Measurements from ENCODE around the gene FZD2.
"Not testable (repeated sequence)": the region's sequence is repeated elsewhere in the genome, so short reads cannot be mapped to it uniquely, and the experiment has no call there.

FZD2 gene

GRCh38 chr17:44568311-44568944 lies 11.1 kb downstream of the FZD2 start:
- H2AK5ac ChIP-seq (ENCODE audit: low read length, severe bottlenecking), result peak overlapping the region; percentile 72
- H3K4me1 ChIP-seq (ENCODE audit: control insufficient read depth, insufficient read depth, low read depth, low read length); H2BK15ac ChIP-seq (ENCODE audit: low read depth, poor library complexity, severe bottlenecking); H3K4me2 ChIP-seq (ENCODE audit: low read length, poor library complexity, severe bottlenecking); H3K23ac ChIP-seq (ENCODE audit: low read length in 2 of 2); H3K4me3 ChIP-seq (ENCODE audit: insufficient read depth in 1 of 2, low read depth in 1 of 2, low read length in 2 of 2); H3K27me3 ChIP-seq (ENCODE audit: control insufficient read depth in 1 of 2, insufficient read depth in 1 of 2, low read length in 2 of 2); H2BK5ac ChIP-seq (ENCODE audit: low read depth, low read length, poor library complexity, severe bottlenecking); H2BK120ac ChIP-seq (ENCODE audit: low read depth, low read length); H3K18ac ChIP-seq (ENCODE audit: low read depth in 1 of 2, low read length in 2 of 2); H4K8ac ChIP-seq (ENCODE audit: low read length); H3K36me3 ChIP-seq (ENCODE audit: control insufficient read depth in 1 of 2, insufficient read depth in 2 of 2, low read depth in 1 of 2, low read length in 2 of 2); H4K91ac ChIP-seq (ENCODE audit: low read length); H2BK12ac ChIP-seq (ENCODE audit: low read length in 2 of 2); H3K14ac ChIP-seq (ENCODE audit: low read length in 2 of 2); H3K9ac ChIP-seq (ENCODE audit: low read length); H3K79me1 ChIP-seq (replicated peaks; ENCODE audit: low read length, poor library complexity, severe bottlenecking); H3K4ac ChIP-seq (ENCODE audit: low read depth in 1 of 2, low read length in 2 of 2); DNase-seq; H3K27ac ChIP-seq (ENCODE audit: low read length, poor library complexity, severe bottlenecking); H3K9me3 ChIP-seq (ENCODE audit: control insufficient read depth, low read length); H2AFZ ChIP-seq (ENCODE audit: low read depth, low read length): not testable (repeated sequence)
- WGBS, result 98% methylated on average over 16 of the region's 23 CpGs

DNA sequence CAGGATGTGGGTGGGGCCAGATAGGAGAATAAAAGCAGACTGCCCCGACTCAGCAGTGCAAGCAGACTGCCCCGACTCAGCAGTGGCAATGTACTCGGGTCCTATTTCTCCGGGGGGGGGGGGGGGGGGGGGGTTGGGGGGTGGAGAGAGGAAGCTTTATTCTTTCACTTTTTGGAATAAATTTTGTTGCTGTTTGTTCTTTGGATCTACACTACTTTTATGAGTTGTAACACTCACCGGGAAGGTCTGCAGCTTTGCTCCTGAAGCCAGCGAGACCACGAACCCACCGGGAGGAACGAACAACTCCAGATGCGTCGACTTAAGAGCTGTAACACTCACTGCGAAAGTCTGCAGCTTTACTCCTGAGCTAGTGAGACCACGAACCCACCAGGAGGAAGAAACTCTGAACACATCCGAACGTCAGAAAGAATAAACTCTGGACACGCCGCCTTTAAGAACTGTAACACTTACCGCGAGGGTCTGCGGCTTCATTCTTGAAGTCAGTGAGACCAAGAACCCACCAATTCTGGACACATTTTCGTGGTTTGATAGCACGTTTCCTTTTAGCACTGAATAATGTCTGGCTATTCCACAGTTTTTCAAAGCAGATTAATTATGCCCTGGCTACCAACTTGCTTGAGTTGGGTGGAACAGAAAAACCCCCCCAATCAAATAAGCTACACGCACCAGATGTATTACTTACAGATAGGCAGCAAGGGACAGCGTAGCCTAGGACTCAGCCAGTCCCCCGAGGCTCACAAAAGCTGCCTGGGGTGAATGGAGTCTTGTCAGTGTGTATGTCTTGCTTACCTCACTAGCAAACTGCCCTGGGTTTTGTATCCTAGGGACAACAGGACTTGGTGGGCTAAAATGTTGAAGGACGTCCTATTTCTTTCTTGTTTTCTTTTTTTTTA lies 11.9 kb downstream of the FZD2 start:
- 68% methylated on average over 22 of the region's 26 CpGs for WGBS
- Histone ChIP-seq H3K27me3 (ENCODE audit: control insufficient read depth in 1 of 2, insufficient read depth in 1 of 2, low read length in 2 of 2) (peaks cover 0 to 6% of the 10 kb centered on the region in 2 experiments), H3K9ac (ENCODE audit: low read length) (peak overlapping the region; percentile 49), H3K36me3 (ENCODE audit: control insufficient read depth in 1 of 2, insufficient read depth in 2 of 2, low read depth in 1 of 2, low read length in 2 of 2) (no peaks in the 10 kb centered on the region), H4K8ac (ENCODE audit: low read length) (no peak overlapping the region), H3K4me2 (ENCODE audit: low read length, poor library complexity, severe bottlenecking) (no peak overlapping the region), H3K79me1 (replicated peaks; ENCODE audit: low read length, poor library complexity, severe bottlenecking) (peaks cover 10% of the 10 kb centered on the region), H3K4ac (ENCODE audit: low read depth in 1 of 2, low read length in 2 of 2) (no peak overlapping the region), H3K18ac (ENCODE audit: low read depth in 1 of 2, low read length in 2 of 2) (peak overlapping the region in 1 of 2 experiments; percentile 29), H3K4me3 (ENCODE audit: insufficient read depth in 1 of 2, low read depth in 1 of 2, low read length in 2 of 2) (peak overlapping the region in 1 of 2 experiments; percentile 29), H3K23ac (ENCODE audit: low read length in 2 of 2) (no peak overlapping the region), H2BK120ac (ENCODE audit: low read depth, low read length) (no peak overlapping the region), H3K4me1 (ENCODE audit: control insufficient read depth, insufficient read depth, low read depth, low read length) (peaks cover 3% of the 10 kb centered on the region), H4K91ac (ENCODE audit: low read length) (no peak overlapping the region), H3K9me3 (ENCODE audit: control insufficient read depth, low read length) (peaks cover 3% of the 10 kb centered on the region), H2AK5ac (ENCODE audit: low read length, severe bottlenecking) (peak overlapping the region; percentile 16), H2AFZ (ENCODE audit: low read depth, low read length) (no peak overlapping the region), H3K14ac (ENCODE audit: low read length in 2 of 2) (no peak overlapping the region), H2BK12ac (ENCODE audit: low read length in 2 of 2) (no peak overlapping the region), H2BK15ac (ENCODE audit: low read depth, poor library complexity, severe bottlenecking) (no peak overlapping the region), H3K27ac (ENCODE audit: low read length, poor library complexity, severe bottlenecking) (no peak overlapping the region), H2BK5ac (ENCODE audit: low read depth, low read length, poor library complexity, severe bottlenecking) (no peak overlapping the region)
- peak; percentile 45 for DNase-seq

DNA sequence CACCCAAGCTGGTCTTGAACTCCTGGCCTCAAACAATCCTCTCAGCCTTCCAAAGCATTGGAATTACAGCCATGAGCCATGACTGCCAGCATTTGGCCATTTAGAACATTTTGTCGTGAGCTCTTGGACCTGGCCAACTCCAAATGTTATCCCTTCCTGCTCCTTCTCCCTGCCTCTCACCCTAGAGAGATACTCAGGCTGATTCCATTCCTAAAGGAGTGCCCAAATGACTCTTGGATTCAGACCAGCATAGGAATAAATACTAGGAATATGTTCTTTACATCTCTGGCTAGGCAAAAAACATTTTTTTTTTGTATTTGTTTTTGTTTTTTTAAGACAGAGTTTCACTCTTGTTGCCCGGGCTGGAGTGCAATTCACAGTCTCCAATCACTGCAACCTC lies 15.5 kb downstream of the FZD2 start:
- Histone ChIP-seq H3K18ac (ENCODE audit: low read depth in 1 of 2, low read length in 2 of 2) (no peak overlapping the region), H3K9me3 (ENCODE audit: control insufficient read depth, low read length) (no peaks in the 10 kb centered on the region)
- 92% methylated on average over 1 of the region's 2 CpGs for WGBS

GRCh38 chr17:44575403-44575802 lies 18.1 kb downstream of the FZD2 start:
- no peak overlapping the region for H2BK5ac ChIP-seq (ENCODE audit: low read depth, low read length, poor library complexity, severe bottlenecking)
- no peak overlapping the region for H3K4ac ChIP-seq (ENCODE audit: low read depth in 1 of 2, low read length in 2 of 2)
- no peak overlapping the region for H3K18ac ChIP-seq (ENCODE audit: low read depth in 1 of 2, low read length in 2 of 2)
- H3K9me3 ChIP-seq (ENCODE audit: control insufficient read depth, low read length), result no peaks in the 10 kb centered on the region
- DNase-seq, result no peak
- H3K4me2 ChIP-seq (ENCODE audit: low read length, poor library complexity, severe bottlenecking), result no peak overlapping the region
- no peak overlapping the region for H2AK5ac ChIP-seq (ENCODE audit: low read length, severe bottlenecking)
- no peak overlapping the region for H2AFZ ChIP-seq (ENCODE audit: low read depth, low read length)
- H2BK120ac ChIP-seq (ENCODE audit: low read depth, low read length), result no peak overlapping the region
- H2BK15ac ChIP-seq (ENCODE audit: low read depth, poor library complexity, severe bottlenecking), result no peak overlapping the region
- no peak overlapping the region for H4K91ac ChIP-seq (ENCODE audit: low read length)
- H2BK12ac ChIP-seq (ENCODE audit: low read length in 2 of 2), result no peak overlapping the region
- H3K4me3 ChIP-seq (ENCODE audit: insufficient read depth in 1 of 2, low read depth in 1 of 2, low read length in 2 of 2), result no peak overlapping the region
- 96% methylated on average over 1 of the region's 2 CpGs for WGBS
- no peaks in the 10 kb centered on the region for H3K4me1 ChIP-seq (ENCODE audit: control insufficient read depth, insufficient read depth, low read depth, low read length)
- H3K36me3 ChIP-seq (ENCODE audit: control insufficient read depth in 1 of 2, insufficient read depth in 2 of 2, low read depth in 1 of 2, low read length in 2 of 2), result no peaks in the 10 kb centered on the region
- H4K8ac ChIP-seq (ENCODE audit: low read length), result no peak overlapping the region
- H3K23ac ChIP-seq (ENCODE audit: low read length in 2 of 2), result no peak overlapping the region
- peaks cover 0 to 27% of the 10 kb centered on the region in 2 experiments for H3K27me3 ChIP-seq (ENCODE audit: control insufficient read depth in 1 of 2, insufficient read depth in 1 of 2, low read length in 2 of 2)
- no peak overlapping the region for H3K9ac ChIP-seq (ENCODE audit: low read length)
- H3K27ac ChIP-seq (ENCODE audit: low read length, poor library complexity, severe bottlenecking), result no peak overlapping the region
- no peaks in the 10 kb centered on the region for H3K79me1 ChIP-seq (replicated peaks; ENCODE audit: low read length, poor library complexity, severe bottlenecking)
- no peak overlapping the region for H3K14ac ChIP-seq (ENCODE audit: low read length in 2 of 2)

More for the DNA sequence above, 15.5 kb downstream of the FZD2 start:
- Histone ChIP-seq H4K8ac (ENCODE audit: low read length) (no peak overlapping the region), H2AFZ (ENCODE audit: low read depth, low read length) (no peak overlapping the region), H3K4me2 (ENCODE audit: low read length, poor library complexity, severe bottlenecking) (no peak overlapping the region), H3K4me1 (ENCODE audit: control insufficient read depth, insufficient read depth, low read depth, low read length) (no peaks in the 10 kb centered on the region), H3K4me3 (ENCODE audit: insufficient read depth in 1 of 2, low read depth in 1 of 2, low read length in 2 of 2) (no peak overlapping the region), H3K27ac (ENCODE audit: low read length, poor library complexity, severe bottlenecking) (no peak overlapping the region), H2BK15ac (ENCODE audit: low read depth, poor library complexity, severe bottlenecking) (no peak overlapping the region), H3K23ac (ENCODE audit: low read length in 2 of 2) (no peak overlapping the region), H2BK12ac (ENCODE audit: low read length in 2 of 2) (no peak overlapping the region), H2BK120ac (ENCODE audit: low read depth, low read length) (no peak overlapping the region), H2BK5ac (ENCODE audit: low read depth, low read length, poor library complexity, severe bottlenecking) (no peak overlapping the region), H3K79me1 (replicated peaks; ENCODE audit: low read length, poor library complexity, severe bottlenecking) (no peaks in the 10 kb centered on the region), H2AK5ac (ENCODE audit: low read length, severe bottlenecking) (no peak overlapping the region), H4K91ac (ENCODE audit: low read length) (no peak overlapping the region), H3K36me3 (ENCODE audit: control insufficient read depth in 1 of 2, insufficient read depth in 2 of 2, low read depth in 1 of 2, low read length in 2 of 2) (no peaks in the 10 kb centered on the region), H3K9ac (ENCODE audit: low read length) (no peak overlapping the region), H3K14ac (ENCODE audit: low read length in 2 of 2) (no peak overlapping the region), H3K27me3 (ENCODE audit: control insufficient read depth in 1 of 2, insufficient read depth in 1 of 2, low read length in 2 of 2) (peaks cover 0 to 16% of the 10 kb centered on the region in 2 experiments), H3K4ac (ENCODE audit: low read depth in 1 of 2, low read length in 2 of 2) (no peak overlapping the region)
- DNase-seq, result no peak
